D721Med (cell line): Measurements from ENCODE around the gene TIE1.

Experiments used
- DNase-seq: peaks from one replicate; pipeline ENCODE4 v3.0.0; 2011; ENCODE audit warnings: low spot score; ENCODE audit not compliant: insufficient read length
- FAIRE-seq: peaks from 2 replicates; lab custom pipeline; 2011; peaks lifted over from hg19 to GRCh38; lab: Jason Lieb, UNC
- TF ChIP-seq, protein P1 (sequence below): IDR thresholded peaks from 2 replicates; pipeline ENCODE4 v1.5.1; 2012; ENCODE audit warnings: mild to moderate bottlenecking, control low read depth; ENCODE audit not compliant: insufficient read depth; ENCODE audit errors: missing control alignments

Gene TIE1

DNA sequence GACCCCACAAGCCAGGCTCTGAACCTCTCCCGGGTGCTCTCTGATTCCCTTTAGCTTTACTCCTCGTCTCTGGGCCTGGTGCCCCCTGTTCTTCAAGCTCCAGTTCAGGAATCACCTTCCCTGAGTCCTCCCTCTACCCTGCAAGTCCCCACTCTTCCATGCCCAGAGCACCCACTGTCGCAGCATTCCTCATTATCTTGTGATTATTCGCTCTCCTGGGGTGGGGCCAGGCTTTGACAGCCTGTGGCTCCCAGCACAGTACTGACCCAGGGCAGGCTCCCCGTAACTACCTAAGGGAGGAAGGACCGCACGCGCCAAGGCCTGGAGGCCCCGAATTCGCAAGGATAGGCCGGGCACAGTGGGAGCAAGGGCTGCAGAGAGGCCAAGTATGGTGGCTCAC lies 14.7 kb upstream of the TIE1 start:
- no peak for DNase-seq
- TF ChIP-seq, protein P1, sequence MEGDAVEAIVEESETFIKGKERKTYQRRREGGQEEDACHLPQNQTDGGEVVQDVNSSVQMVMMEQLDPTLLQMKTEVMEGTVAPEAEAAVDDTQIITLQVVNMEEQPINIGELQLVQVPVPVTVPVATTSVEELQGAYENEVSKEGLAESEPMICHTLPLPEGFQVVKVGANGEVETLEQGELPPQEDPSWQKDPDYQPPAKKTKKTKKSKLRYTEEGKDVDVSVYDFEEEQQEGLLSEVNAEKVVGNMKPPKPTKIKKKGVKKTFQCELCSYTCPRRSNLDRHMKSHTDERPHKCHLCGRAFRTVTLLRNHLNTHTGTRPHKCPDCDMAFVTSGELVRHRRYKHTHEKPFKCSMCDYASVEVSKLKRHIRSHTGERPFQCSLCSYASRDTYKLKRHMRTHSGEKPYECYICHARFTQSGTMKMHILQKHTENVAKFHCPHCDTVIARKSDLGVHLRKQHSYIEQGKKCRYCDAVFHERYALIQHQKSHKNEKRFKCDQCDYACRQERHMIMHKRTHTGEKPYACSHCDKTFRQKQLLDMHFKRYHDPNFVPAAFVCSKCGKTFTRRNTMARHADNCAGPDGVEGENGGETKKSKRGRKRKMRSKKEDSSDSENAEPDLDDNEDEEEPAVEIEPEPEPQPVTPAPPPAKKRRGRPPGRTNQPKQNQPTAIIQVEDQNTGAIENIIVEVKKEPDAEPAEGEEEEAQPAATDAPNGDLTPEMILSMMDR, result no peak

DNA sequence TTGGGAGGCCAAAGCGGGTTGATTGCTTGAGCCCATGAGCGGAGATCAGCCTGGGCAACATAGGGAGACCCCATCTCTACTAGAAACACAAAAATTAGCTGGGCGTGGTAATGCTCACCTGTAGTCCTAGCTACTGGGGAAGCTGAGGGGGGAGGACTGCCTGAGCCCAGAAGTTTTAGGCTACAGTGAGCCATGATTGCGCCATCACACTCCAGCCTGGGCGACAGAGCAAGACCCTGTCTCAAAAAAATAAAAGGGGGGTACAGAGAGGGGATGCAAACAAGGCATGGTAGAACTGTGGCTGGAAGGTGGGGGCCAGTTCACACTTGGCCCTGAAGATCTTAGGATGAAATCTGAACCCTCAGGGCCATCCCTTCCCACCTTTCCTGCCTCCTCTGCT lies 14.2 kb upstream of the TIE1 start:
- TF ChIP-seq, protein P1, result no peak
- FAIRE-seq, result no peak
- no peak for DNase-seq

More for the DNA sequence above, 14.7 kb upstream of the TIE1 start:
- FAIRE-seq, result no peak

DNA sequence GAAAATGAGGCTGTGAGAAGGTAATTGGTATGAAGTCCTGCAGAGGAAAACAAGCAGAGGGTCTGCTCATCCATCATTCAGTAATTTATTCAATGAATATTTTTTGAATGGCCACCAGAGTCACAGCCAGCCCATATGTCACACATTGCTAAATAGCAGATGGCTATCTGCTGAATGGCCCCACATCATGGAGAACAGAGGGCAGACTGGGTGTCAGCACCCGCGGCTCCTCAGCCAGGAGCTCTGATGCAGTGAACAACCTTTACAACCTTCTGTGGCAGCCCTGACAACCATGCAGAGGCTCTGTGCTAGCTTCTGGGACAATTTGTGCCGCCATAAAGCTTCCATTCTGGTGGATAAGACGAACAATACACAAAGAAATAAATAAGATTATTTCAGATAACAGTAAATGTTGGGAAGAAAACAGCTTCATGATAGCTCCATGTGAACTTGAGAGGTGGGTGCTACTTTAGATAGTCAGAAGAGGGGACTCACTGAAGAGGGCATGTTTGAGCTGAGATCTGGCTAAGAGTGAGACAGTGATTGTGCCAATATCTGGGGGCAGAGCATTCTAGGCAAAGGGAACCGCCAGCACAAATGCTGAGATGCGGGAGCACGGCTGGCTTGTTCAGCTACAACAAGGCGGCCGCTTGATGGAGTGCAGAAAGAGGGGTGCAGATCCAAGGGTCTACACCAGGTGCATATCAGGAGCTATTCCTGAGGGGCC lies 12.6 kb upstream of the TIE1 start:
- TF ChIP-seq, protein P1, result no peak
- FAIRE-seq, result no peak
- DNase-seq, result no peak

DNA sequence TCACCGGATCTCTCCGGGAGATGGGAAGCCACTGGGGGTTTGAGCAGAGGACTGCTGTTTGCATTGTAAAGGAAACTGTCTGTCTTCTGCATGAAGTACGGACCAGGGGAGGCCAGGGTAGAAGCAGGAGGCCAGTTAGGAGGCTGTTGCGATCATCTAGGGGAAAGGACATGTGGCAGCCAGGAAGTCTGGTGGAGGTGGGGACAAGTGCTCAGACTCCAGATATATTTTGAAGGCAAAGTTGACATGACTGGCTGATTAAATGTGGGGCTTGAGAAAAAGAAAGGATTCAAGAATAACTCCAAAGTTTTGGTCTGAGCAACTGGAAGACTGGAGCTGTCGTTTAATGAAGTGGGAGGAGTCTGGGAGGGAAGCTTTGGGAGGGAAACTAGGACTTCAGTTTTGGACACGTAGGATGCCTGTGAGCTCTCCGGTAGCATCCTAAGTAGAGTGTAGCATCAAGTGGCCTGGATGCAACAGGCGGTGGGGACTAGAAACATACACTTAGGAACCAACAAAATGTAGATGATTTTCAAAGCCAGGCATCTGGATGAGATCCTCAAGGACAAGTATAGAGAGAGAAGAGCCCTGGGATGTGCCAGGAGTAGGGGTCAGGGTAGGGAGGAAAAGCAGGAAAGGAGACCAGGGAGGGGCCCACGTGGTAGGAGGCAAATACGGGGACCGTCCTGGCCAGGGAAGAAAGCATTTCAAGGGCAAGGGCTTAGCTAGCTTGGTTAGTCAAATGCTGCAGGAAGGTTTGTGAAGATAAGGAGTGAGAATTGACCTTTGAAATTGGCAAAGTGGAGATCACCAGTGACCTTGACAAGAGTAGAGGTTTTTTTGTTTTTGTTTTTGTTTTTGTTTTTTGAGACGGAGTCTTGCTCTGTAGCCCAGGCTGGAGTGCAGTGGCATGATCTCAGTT lies 11.7 kb upstream of the TIE1 start:
- TF ChIP-seq, protein P1, result no peak
- FAIRE-seq, result no peak

DNA sequence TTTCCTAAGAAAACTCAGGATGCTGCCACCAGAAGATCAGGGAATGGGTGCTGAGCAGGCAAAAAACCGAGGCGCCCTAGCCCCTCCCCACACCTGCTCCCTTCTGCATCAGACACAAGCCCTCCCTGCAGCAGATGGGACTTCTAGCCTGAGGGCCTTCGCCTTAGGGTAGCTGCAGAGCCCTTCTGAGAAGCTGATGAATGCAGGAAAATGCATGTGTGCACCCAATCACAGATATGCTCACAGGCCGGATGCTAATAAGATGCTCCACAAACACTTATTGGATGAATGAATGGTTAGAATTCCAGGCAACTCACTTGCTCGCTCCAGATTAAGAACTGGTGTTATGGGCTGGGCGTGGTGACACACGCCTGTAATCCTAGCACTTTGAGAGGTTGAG lies 8.6 kb upstream of the TIE1 start:
- FAIRE-seq (no peak), DNase-seq (no peak)
- TF ChIP-seq, protein P1, result no peak

More for the DNA sequence above, 11.7 kb upstream of the TIE1 start:
- no peak for DNase-seq

DNA sequence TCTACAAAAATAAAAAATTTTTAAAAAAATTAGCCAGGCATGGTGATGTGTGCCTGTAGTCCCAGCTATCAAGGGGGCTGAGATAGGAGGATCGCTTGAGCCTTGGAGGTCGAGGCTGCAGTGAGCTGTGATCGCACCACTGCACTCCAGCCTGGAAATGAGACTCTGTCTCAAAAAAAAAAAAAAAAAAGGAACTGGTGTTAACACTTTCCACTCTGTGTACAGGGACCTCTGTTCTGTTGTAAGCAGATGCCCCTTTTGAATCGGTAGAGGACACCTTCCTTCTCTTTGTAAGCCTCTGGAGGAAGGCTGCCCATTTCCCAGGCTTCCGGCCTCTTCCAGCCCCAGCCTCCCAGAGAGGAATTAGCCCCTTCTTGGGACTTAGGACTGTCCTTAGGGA lies 8.1 kb upstream of the TIE1 start:
- FAIRE-seq, result no peak
- no peak for DNase-seq
- TF ChIP-seq, protein P1, result no peak
